Loucy (cell line): ENCODE measurements around the gene ZNF362.

Experiments
- EZH2phosphoT487 ChIP-seq: fragments of 200-600 bp; IDR thresholded peaks from 2 replicates; pipeline ENCODE4 v1.6.1; 2018; ENCODE audit warnings: antibody characterized with exemption, mild to moderate bottlenecking, moderate library complexity, borderline replicate concordance
- TF ChIP-seq, protein P1 (sequence below): fragments of 200-600 bp; sonication (generic); conservative IDR thresholded peaks from 2 replicates; pipeline ENCODE4 v1.5.1; 2014; ENCODE audit warnings: mild to moderate bottlenecking, antibody characterized with exemption, low read length

DNA sequence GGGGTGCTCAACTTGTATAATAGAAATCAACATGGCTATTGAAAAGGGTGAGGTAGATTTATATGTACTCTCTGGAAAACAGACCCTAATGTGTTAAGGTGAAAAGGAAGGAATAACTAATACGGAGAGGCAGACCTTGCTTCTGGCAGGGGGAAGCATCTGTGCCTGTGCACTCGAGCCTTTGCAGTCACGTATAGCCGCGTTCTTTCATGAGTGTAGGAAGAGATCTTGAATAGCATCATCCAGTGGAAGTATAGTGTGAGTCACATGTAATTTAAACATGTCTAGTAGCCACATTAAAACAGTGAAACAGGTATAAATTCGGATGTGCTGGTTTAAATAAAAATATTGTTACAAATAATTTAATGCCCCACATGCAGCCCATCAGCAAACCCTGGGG, 61.7 kb downstream of the ZNF362 start:
- TF ChIP-seq, protein P1, sequence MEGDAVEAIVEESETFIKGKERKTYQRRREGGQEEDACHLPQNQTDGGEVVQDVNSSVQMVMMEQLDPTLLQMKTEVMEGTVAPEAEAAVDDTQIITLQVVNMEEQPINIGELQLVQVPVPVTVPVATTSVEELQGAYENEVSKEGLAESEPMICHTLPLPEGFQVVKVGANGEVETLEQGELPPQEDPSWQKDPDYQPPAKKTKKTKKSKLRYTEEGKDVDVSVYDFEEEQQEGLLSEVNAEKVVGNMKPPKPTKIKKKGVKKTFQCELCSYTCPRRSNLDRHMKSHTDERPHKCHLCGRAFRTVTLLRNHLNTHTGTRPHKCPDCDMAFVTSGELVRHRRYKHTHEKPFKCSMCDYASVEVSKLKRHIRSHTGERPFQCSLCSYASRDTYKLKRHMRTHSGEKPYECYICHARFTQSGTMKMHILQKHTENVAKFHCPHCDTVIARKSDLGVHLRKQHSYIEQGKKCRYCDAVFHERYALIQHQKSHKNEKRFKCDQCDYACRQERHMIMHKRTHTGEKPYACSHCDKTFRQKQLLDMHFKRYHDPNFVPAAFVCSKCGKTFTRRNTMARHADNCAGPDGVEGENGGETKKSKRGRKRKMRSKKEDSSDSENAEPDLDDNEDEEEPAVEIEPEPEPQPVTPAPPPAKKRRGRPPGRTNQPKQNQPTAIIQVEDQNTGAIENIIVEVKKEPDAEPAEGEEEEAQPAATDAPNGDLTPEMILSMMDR: no peak
- TF ChIP-seq EZH2phosphoT487: no peak
